ENCODE data around the gene RAB11B.

- TF ChIP-seq, protein P1, sequence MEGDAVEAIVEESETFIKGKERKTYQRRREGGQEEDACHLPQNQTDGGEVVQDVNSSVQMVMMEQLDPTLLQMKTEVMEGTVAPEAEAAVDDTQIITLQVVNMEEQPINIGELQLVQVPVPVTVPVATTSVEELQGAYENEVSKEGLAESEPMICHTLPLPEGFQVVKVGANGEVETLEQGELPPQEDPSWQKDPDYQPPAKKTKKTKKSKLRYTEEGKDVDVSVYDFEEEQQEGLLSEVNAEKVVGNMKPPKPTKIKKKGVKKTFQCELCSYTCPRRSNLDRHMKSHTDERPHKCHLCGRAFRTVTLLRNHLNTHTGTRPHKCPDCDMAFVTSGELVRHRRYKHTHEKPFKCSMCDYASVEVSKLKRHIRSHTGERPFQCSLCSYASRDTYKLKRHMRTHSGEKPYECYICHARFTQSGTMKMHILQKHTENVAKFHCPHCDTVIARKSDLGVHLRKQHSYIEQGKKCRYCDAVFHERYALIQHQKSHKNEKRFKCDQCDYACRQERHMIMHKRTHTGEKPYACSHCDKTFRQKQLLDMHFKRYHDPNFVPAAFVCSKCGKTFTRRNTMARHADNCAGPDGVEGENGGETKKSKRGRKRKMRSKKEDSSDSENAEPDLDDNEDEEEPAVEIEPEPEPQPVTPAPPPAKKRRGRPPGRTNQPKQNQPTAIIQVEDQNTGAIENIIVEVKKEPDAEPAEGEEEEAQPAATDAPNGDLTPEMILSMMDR (IDR thresholded peaks at IDR 0.05), result no peak
- TF ChIP-seq POLR2A (IDR thresholded peaks at IDR 0.05) (peak; percentile 34), POLR2AphosphoS5 (IDR thresholded peaks at IDR 0.05) (no peak)
These were observed 439 bp downstream of the RAB11B start for GRCh38 chr19:8390617-8390981.

All from transverse colon (tissue), 4 donors.